B cell (primary cell): ENCODE results near the gene DHX57.

Source experiments
- EZH2 ChIP-seq: IDR thresholded peaks from 2 replicates; pipeline ENCODE4 v1.6.1; 2012; ENCODE audit warnings: borderline replicate concordance, low read depth, mild to moderate bottlenecking, moderate library complexity, low read length; ENCODE audit not compliant: insufficient read depth, poor library complexity, severe bottlenecking
- TF ChIP-seq, protein P1 (sequence below): fragments of 200-600 bp; IDR thresholded peaks from one replicate; pipeline ENCODE4 v1.8.0; 2022; ENCODE audit warnings: antibody characterized with exemption, mild to moderate bottlenecking

DNA sequence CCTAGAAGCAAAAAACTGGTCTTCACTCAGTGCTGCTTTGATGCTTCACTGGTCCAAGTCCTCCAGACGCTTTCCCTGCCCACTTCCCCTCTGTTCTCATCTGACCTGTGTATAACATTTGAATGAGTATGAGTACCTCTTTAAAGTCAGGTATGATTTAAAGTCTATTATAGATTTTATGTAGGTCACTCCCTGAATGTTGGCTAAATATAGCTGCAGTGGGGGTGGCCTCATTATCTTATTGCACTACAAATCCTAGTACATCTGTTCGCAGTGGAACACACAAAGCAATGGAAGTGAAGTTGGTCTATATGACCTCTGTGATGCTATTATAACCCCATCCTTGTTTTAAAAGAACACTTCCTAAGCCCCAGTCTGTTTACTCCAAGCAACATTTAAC is 47.2 kb upstream of the DHX57 start:
- TF ChIP-seq, protein P1, sequence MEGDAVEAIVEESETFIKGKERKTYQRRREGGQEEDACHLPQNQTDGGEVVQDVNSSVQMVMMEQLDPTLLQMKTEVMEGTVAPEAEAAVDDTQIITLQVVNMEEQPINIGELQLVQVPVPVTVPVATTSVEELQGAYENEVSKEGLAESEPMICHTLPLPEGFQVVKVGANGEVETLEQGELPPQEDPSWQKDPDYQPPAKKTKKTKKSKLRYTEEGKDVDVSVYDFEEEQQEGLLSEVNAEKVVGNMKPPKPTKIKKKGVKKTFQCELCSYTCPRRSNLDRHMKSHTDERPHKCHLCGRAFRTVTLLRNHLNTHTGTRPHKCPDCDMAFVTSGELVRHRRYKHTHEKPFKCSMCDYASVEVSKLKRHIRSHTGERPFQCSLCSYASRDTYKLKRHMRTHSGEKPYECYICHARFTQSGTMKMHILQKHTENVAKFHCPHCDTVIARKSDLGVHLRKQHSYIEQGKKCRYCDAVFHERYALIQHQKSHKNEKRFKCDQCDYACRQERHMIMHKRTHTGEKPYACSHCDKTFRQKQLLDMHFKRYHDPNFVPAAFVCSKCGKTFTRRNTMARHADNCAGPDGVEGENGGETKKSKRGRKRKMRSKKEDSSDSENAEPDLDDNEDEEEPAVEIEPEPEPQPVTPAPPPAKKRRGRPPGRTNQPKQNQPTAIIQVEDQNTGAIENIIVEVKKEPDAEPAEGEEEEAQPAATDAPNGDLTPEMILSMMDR: no peak
- TF ChIP-seq EZH2: no peak
